GM18873 (cell line): ENCODE measurements around the gene KRT4.

Experiments
- ATAC-seq: cut with Tn5 transposase; IDR thresholded peaks from one replicate; pipeline ENCODE4 v1.9.1; 2021; ENCODE audit warnings: mild to moderate bottlenecking, moderate library complexity, moderate number of reproducible peaks; ENCODE audit not compliant: unreplicated experiment, low FRiP score

The KRT4 gene

GRCh38 chr12:52759218-52759617 is 54.7 kb downstream of the KRT4 start:
- no peak for ATAC-seq

- ATAC-seq = no peak
Measured at GRCh38 chr12:52757449-52758176, 56.3 kb downstream of the KRT4 start.
